DMS153 treated with DMSO at 0.1 percent for 48 hours (cell line): Measurements from ENCODE around the gene PPFIBP2.

Experiments
- DNase-seq: peaks from one replicate; lab custom pipeline; 2025; ENCODE audit not compliant: unreplicated experiment; lab: John Stamatoyannopoulos, UW

Gene PPFIBP2

GRCh38 chr11:7688238-7688826 is 174.5 kb downstream of the PPFIBP2 start:
- DNase-seq, result no peak

GRCh38 chr11:7689239-7689638 is 175.4 kb downstream of the PPFIBP2 start:
- no peak for DNase-seq

GRCh38 chr11:7690648-7691047 is 176.8 kb downstream of the PPFIBP2 start:
- DNase-seq, result no peak

GRCh38 chr11:7691759-7692350 is 178.1 kb downstream of the PPFIBP2 start:
- DNase-seq, result no peak

GRCh38 chr11:7692426-7692825 is 178.6 kb downstream of the PPFIBP2 start:
- DNase-seq, result no peak

GRCh38 chr11:7694235-7694634 is 180.4 kb downstream of the PPFIBP2 start:
- no peak for DNase-seq

- no peak for DNase-seq
Measured at GRCh38 chr11:7696424-7696823, 182.6 kb downstream of the PPFIBP2 start.
